ENCODE results near the gene SPATS2.

Gene SPATS2

DNA sequence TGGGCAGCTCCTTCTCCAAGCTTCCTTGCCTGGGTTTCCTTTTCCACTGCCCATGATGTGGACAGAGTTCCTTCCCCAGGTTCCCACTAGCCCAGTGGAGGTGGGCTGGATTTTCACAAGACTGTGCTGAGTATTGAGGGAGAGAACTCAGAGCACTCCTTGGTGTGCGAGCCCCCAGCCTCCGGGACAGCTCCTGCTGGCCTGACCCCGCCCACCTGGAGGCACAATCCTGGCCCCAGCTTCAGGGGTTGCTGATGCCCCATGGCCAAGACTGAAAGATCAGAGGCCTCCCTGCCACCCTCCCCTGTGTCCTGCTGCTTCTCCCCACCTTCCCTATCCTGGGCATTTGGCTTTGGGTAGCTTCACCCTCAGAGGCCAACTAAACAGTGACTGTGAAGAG, 179.2 kb downstream of the SPATS2 start:
- no peaks in the 10 kb centered on the region for H3K27me3 ChIP-seq (ENCODE audit: low read length)
- no peaks in the 10 kb centered on the region for H3K36me3 ChIP-seq (ENCODE audit: low read length)
- no peak overlapping the region for H3K4me2 ChIP-seq (ENCODE audit: low read depth, low read length, poor library complexity, severe bottlenecking)
- H3K4me3 ChIP-seq (ENCODE audit: insufficient read depth, low read length, poor library complexity, severe bottlenecking) = no peak overlapping the region
- H3F3A ChIP-seq (ENCODE audit: insufficient read depth) = no peaks in the 10 kb centered on the region
- no peak overlapping the region for H3K27ac ChIP-seq (ENCODE audit: low read depth, low read length)
- TF ChIP-seq CTCF (IDR thresholded peaks at IDR 0.05; ENCODE audit: insufficient read depth, low read length, poor library complexity, severe bottlenecking) (no peak), EZH2phosphoT487 (conservative IDR thresholded peaks at IDR 0.05; ENCODE audit: low read length) (no peak)
- H3K9me2 ChIP-seq (replicated peaks; ENCODE audit: insufficient read depth, low read length) = no peaks in the 10 kb centered on the region
- H4K20me1 ChIP-seq (ENCODE audit: low read depth, low read length) = no peaks in the 10 kb centered on the region
- H3K9me3 ChIP-seq (ENCODE audit: insufficient read depth, low read length) = no peaks in the 10 kb centered on the region
- no peak overlapping the region for H3K9ac ChIP-seq (ENCODE audit: low read length)
- no peaks in the 10 kb centered on the region for H3K79me2 ChIP-seq (ENCODE audit: insufficient read depth, low read length)
- H2AFZ ChIP-seq (ENCODE audit: low read depth, low read length, severe bottlenecking) = no peak overlapping the region

GRCh38 chr12:49547090-49547690, 179.9 kb downstream of the SPATS2 start:
- Histone ChIP-seq H3K9me2 (replicated peaks; ENCODE audit: insufficient read depth, low read length) (no peaks in the 10 kb centered on the region), H3K27me3 (ENCODE audit: low read length) (no peaks in the 10 kb centered on the region), H3K27ac (ENCODE audit: low read depth, low read length) (no peak overlapping the region), H2AFZ (ENCODE audit: low read depth, low read length, severe bottlenecking) (no peak overlapping the region), H4K20me1 (ENCODE audit: low read depth, low read length) (no peaks in the 10 kb centered on the region), H3K4me2 (ENCODE audit: low read depth, low read length, poor library complexity, severe bottlenecking) (no peak overlapping the region), H3K79me2 (ENCODE audit: insufficient read depth, low read length) (no peaks in the 10 kb centered on the region), H3K9me3 (ENCODE audit: insufficient read depth, low read length) (no peaks in the 10 kb centered on the region), H3K36me3 (ENCODE audit: low read length) (no peaks in the 10 kb centered on the region), H3K9ac (ENCODE audit: low read length) (no peak overlapping the region), H3F3A (ENCODE audit: insufficient read depth) (no peaks in the 10 kb centered on the region), H3K4me3 (ENCODE audit: insufficient read depth, low read length, poor library complexity, severe bottlenecking) (no peak overlapping the region)
- TF ChIP-seq CTCF (IDR thresholded peaks at IDR 0.05; ENCODE audit: insufficient read depth, low read length, poor library complexity, severe bottlenecking) (no peak), EZH2phosphoT487 (conservative IDR thresholded peaks at IDR 0.05; ENCODE audit: low read length) (no peak)

DNA sequence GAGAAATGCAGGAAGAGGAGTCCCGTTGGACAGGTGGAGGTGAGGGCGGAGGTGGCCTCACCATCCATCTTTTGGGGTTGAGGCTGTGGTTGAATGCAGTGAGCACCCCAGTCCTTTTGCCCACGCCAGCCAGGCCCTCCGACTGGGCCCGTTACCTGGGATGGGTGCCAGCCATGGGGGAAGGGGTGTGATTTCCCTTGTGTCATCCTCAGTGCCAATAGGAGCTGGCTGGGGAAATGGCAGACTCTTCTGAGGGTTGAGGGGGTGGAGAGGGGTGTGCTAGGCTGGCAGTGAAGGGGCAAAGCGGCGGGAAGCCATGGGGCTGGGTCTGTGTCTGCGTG, 181.2 kb downstream of the SPATS2 start:
- Histone ChIP-seq H3K9ac (ENCODE audit: low read length) (no peak overlapping the region), H3K4me3 (ENCODE audit: insufficient read depth, low read length, poor library complexity, severe bottlenecking) (no peak overlapping the region)

More for the DNA sequence above, 181.2 kb downstream of the SPATS2 start:
- Histone ChIP-seq H3K9me2 (replicated peaks; ENCODE audit: insufficient read depth, low read length) (no peaks in the 10 kb centered on the region), H3K9me3 (ENCODE audit: insufficient read depth, low read length) (no peaks in the 10 kb centered on the region), H2AFZ (ENCODE audit: low read depth, low read length, severe bottlenecking) (no peak overlapping the region), H3K36me3 (ENCODE audit: low read length) (no peaks in the 10 kb centered on the region), H4K20me1 (ENCODE audit: low read depth, low read length) (no peaks in the 10 kb centered on the region), H3F3A (ENCODE audit: insufficient read depth) (no peaks in the 10 kb centered on the region), H3K27ac (ENCODE audit: low read depth, low read length) (no peak overlapping the region), H3K27me3 (ENCODE audit: low read length) (no peaks in the 10 kb centered on the region), H3K79me2 (ENCODE audit: insufficient read depth, low read length) (no peaks in the 10 kb centered on the region), H3K4me2 (ENCODE audit: low read depth, low read length, poor library complexity, severe bottlenecking) (no peak overlapping the region)
- TF ChIP-seq EZH2phosphoT487 (conservative IDR thresholded peaks at IDR 0.05; ENCODE audit: low read length) (no peak), CTCF (IDR thresholded peaks at IDR 0.05; ENCODE audit: insufficient read depth, low read length, poor library complexity, severe bottlenecking) (no peak)

Measured in SU-DHL-6 (cell line).